Hepatic stellate cell (primary cell): Measurements from ENCODE around the gene GRK5.

Source experiments
- DNase-seq: peaks from one replicate; pipeline ENCODE4 v3.0.0; 2011; ENCODE audit warnings: low spot score

Gene GRK5

DNA sequence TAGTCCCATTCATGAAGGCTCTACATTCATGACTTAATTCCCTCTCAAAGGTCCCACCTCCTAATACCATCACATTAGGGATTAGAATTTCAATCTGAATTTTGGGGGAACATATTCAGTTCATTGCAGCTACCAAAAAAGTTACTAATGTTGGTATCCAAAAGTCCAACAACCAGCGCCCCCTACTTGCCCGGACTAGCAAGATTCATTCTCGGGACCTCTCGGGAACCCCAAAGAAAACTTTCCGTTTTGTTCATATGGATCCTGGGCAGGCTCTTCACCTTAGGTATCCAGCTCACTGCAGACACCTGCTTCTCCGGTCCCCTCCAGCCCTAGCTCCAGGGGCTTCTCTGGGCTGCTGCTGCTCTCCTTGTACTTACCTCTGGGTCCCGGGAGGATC lies 8.9 kb upstream of the GRK5 start:
- DNase-seq = no peak

DNA sequence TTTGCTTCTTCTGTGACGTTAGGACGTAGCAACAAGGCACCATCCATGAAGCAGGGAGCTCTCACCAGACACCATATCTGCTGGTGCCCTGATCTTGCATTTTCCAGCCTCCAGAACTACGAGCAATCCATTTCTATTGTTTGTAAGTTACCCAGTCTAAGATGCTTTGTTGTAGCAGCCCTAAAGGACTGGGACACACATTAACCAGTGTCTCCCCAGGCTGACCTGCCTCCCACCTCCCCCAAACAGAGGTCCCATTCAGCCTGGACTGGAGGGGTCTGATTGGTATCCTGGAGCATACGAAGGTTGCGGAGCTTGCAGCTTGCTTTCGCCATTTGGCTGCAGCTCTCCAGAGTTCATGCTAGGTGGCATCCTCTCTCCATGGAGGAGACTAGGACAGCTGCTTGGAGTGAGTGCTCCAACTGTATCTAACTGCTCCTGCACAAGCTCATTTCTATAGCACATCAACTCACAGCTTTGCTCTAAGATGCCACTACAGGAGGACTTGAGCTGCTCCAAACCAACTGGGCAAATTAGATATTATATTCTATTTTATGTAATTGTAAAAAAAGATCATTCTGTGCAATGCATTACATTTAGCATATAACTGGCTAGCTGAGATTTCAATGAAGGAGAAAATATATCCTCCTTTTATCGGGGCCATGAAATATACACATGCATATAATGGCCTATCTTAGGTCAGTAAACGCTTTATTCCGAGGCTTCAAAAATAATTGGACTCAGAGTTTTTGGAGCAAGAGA lies 8.0 kb upstream of the GRK5 start:
- peak; percentile 66 for DNase-seq

DNA sequence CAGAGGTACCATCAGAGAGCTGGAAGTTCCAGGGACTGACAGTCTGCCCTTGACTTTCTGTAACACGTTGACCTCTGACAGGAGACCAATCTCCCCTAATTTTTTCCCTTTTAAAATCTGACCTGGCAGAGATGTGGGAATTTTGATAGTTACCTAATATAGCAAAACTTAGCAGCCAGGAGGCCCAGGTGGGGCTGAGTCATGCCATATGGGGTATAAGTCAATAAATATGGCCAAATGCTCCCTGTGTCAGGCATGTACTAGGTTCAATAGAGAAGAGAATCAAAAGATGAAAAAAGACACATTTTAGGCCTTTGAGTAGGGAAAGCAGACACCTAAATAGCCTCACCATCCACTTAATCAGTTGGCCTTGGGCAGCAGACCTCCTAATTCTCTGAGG lies 6.1 kb upstream of the GRK5 start:
- DNase-seq = no peak

DNA sequence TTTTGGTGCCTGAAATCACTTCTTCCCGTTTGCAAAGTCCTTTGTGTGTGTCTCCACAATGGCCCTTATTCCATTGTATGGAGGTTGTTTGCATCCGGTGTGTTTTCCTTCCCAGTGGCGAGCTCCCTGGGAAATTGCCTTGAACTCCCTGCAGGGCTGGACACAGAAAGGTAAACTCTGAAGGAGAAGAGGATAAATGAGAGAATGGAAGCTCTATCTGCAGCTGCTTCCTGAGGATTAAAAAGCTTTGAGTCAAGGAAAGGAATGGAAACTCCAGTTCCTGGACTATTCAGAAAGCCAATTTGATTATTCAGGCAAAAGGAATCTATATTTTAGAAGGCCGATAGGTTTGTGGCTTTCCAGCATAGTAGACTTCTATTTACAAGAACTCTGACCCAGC lies 4.4 kb upstream of the GRK5 start:
- peak; percentile 45 for DNase-seq

DNA sequence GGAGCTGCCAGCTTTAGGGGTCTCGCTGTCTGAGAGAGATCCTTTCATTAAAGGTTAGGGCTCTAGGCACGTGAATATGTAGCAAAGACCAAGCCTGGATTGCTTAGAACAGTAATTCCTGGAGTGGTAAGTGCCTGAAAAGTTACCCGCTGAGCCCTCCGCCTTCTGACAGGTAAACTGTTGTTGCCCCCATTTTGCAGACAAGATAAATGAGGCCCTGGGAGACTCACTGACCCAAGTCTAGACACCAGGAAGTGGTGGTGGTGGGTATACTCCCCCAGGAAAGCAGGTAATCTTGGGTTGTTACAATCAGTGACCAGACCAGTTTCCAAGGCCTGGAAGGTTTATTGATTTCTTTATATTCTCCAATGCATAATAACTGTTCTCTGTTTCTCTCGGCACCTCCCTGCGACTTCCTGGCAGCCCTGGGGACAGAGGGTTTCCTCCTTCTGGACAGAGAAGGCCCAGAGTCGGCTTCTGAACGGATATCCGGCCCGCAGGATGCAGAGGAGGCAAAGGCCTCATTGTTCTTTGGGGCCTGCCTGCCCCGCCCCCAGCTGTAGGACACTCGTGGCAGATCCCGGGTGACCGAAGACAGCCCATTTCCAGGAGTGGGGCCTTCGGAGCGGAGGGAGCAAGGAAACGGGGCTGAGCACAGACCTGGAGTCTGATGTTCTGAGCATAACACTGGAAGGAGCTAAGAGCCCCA lies 1.3 kb upstream of the GRK5 start:
- DNase-seq = peak; percentile 29

DNA sequence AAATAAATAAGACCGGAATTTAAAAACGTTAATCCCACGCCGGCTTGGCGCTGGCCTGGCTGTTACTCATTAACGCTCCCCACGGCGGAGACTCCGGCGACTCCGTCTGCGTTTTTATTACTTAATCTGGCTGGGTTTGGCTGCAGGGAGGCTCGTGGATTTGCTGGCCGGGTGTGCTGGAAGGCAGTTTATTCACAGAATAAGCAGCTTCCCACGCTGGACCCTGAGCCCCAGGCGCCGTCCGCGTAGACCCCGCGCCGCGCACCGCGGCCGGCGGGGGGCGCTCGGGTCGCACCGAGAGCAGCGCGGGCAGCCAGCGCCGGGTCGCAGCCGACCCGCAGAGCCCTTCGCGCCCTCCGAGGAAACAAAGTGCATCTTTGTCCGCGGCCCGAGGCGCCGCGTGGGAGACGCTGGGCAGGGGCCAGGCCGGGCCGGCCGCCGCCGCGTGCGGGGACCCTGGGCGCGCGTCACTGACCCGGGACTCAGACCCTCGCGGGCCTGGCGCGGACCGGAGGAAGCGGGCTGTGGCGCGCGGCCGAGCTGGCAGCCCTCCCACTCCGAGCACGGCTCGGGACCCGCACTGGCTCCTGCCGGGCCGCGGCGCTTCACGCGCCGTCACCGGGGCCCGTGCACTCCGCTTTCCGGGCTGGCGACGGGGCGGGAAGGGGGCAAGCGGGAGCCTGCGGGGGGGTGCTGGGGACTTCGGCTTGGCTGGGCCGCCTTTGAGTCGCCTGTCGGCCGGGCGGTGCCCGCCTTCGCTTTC lies 587 bp upstream of the GRK5 start:
- DNase-seq = peak; percentile 77

DNA sequence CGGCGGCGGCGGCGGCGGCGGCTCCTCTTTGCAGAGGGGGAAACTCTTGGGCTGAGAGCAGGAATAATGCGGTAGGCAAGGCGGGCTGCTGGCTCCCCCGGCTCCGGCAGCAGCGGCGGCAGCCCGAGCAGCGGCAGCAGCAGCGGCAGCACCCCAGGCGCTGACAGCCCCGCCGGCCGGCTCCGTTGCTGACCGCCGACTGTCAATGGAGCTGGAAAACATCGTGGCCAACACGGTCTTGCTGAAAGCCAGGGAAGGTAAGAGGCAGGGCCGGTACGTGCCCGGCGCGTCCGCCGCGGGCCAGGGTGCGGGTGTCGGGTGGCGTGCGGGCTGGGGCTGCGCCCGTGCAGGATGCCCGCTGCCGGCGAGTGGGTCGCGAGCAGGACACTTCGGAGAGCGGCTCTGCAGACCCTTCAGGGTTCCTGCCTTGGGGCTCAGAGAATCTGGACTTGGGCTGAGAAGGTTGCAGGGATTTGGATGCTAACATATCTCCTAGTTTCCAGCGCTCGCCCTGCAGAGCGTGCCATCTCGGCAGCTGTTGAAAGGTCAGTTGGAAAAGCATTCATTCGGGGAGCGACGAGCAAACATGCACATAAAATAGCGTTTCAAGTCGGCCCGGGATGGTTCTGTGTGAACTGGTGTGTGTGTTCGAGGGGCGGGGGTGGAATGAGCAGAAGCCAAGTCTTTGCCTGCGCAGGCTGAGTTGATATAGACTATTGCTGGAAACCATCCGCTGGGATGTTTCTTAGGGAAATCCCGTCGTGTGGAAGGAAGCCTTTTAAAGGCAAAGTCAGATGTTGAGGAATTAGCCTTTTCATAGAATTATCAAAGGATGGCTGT lies 562 bp downstream of the GRK5 start:
- DNase-seq = peak; percentile 42

DNA sequence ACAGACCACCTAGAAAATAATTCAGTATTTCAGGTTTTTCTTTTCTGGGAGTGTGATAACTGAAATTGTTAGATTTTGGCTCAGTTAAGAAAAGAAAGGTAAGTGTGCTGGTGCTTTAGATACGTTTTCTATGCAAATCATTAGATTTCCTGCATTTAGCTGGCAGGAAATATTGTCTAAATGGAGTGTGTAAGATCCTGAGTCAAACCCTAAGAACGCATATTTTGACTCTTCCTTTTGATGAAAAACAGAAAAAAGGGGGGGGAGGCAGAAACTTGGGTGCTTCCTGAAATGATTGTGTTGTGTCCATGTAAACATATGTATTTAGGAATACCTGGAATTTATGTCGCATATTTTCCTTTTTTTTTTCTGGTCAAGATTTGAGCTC lies 1.2 kb downstream of the GRK5 start:
- DNase-seq = peak; percentile 33

DNA sequence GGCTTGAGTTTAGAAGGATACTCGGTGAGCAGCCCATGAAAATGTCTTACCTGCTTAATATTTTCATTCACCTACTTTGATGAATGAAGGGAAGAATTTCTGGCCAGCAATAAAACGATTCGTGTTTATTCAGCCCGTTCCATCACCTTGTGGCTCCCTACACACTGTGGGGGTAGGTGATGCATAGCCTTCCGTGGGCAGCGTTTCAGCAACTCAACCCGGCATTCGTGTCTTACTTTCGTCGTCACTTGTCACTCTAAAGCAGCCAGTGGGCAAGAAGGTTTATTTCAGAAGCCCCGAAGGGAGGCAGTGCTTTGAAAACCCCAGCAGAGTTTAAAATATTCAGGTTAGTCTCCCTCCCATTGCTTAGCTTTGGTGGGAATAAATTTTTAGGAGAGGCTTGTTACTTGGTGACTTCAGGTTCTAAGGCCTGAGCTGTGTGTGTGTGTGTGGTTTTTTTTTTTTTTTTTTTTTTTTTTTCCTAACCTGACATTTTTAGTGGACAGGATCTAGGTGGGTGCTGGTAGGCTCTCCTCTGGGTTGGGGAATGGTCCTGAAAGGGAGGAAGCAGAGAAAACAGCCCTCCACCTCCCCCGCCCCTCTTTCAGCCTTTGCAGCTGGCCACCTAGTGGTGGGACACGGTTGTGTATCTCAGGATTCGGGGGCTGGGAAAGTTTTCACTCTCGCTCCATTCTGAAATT lies 1.8 kb downstream of the GRK5 start:
- DNase-seq = peak; percentile 65

DNA sequence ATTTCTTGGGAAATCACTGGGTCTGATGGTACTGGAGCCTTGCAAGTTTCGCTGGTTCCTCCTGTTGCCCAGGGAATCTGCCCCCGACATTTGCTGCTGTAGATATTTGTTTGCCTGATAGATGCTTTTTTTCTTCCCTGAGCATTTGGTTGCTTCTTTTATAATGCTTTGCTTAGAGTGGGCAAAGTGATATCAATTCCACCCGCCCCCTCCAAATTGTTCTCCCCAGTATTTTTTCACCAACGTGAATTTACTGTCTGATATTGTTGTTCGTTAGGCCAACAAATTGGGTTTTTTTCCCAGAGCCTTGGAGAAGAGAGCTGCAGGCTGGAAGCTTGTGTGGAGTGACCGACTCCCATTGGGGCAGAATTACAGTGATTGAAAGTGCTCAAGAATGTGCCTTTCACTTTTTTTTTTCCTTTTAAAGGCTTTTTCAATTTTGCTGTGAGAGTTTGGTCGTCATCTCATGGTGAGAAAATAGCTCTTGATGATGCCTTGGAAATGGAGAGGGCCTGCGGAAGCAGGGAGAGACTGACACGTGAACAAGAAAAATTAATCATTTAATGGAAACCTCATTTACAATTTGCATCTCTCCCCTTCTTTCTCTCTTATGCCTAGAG lies 2.5 kb downstream of the GRK5 start:
- no peak for DNase-seq

DNA sequence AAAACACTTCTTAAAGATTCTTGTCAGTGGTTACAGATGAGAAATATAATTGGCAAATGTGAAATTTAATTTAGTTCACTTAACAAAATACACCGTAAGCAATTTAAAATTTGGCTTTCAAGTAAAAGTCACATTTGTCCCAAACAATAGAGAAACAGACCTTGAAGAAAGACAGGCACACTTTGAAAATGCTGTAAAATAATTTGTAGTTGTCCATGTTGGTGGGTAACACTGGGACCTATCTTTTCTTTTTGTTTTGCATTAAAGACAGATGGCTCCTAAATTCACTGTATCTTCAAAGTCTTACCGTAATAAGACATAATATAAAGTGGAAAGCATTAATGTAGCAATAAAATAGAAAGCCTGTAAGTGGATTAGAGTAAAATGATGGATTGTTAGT lies 3.3 kb downstream of the GRK5 start:
- DNase-seq = no peak

DNA sequence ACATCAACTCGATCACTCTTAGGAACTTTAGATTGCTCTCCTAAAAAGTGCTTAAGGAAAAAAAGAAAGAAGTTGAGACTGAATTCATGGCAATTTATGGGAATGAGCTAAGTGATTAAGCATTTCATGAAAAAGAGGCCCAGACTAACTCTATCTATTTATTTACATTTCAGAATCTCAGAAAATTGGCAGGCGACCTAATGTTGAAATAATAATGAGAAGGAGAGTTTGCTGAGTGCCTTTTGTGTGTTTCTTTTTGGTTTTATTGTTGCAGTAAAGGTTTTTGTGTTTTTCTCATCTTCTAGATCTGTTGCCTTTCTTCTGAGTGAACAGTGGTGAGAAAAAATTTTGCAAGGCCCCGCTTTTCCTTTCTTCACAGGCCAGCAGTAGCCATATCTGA lies 3.8 kb downstream of the GRK5 start:
- DNase-seq = peak; percentile 52

DNA sequence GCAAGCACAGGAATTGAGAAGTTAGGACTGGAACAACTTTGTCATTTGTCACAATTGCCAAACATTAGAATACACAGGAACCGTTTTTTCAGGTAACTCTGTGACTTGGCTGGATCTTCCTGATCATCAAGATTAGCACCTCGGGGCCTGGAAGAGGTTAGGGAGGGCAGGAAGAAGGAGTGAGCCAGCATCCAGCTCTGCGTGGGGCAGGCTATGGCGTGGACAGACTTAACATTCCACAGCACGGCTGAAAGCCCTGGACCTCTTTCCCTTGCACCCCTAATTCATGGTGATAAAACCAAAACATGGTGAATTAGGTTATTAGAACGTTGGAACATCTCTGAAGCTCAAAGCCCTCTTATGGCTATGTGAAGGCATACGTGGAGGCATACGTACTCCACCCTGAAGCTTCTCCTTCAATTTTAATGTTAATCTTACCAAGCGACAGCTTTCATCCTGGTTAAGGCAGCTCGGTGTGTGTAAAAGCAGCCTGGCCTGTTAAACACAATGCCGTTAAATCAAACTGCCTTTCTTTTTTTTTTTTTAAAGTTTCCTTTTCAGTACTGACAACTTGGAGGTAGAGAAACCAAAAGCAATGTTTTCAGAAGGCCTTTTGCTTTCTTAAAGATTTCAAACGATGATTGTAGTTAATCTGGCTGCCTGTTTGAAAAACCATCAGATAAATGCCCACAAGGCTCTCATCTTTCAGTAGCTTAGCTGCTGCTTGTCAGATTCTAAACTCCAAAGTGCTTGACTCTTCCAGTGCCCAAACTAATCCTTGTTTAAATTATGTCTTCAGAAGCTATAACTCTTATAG lies 4.5 kb downstream of the GRK5 start:
- DNase-seq = no peak

DNA sequence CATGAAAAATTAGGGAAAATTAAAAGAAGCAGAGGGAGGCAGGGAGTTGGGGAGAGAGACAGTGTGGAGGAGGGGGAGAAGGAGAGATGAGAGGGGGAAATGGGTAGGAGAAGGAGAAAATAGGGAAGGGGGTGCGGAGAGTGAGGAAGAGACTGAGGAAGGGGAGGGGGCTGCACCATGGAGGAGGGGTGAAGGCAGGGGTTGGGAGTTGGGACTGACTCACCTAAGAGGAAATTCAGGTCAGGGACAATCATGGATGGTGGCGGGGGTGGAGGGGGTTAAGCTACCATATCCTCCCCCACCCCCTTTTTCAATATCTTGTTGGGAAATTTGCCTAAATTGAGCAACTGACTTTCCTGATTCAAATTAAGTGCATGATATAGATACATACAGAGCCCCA lies 8.0 kb downstream of the GRK5 start:
- no peak for DNase-seq

DNA sequence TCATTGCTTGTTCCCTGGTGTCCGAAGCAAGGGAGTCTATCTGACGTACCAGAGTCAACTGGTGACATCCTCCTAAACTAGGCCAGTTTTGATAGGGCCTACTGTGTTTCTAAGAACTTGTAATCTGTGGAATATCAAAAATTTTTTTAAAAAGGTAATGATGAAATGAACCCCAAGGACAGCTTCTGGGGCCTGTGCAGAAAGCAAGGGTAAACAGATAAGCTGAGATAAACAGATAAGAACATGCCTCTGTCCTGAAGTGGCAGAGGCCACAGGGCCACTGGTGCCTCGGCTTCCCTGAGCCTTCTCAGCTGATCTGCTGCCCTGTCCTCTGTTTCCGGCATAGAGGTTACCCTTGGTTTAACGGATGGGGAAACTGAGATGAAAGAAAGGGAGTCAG lies 8.8 kb downstream of the GRK5 start:
- no peak for DNase-seq

DNA sequence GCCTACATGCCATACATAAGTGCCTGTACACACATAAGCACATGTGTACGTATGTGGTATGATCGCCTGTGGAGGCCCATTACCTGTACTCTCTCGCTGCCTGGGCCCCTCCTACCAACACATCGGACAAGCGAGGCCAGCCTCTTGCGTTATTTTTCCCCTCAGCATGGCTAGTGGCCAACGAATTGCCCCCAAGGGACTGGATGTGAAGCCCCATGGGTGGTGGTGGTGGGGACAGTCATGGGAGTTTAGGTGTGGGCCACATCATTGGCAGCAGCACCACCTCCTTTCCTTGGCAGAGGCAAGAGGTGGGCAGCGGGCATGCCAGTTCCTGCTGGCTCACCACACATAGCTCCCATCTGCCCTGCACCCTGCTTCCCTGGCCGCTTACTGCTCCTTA lies 10.0 kb downstream of the GRK5 start:
- no peak for DNase-seq

DNA sequence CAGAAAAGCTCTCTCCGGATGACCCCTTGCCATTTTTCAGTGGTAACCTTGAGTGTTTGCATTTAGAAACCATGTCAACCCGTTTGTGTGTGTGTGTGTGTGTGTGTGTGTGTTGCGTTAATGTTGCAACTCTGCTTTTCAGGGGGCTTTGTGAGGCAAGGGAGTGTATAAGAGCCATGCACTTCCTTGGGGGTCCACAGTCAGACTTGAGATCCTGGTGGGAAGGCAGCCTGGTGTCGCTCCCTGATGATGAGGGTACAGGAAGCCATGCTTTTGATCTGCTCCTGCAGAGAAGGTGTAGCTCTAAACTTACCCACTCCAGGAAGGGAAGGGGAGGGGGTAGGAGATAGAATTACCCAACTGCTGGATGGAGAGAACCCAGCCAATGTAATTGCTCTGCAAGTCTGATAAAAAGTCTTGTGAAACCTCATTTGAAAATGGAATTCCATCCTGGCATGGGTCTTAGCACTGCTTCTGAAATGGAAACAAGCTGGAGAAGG lies 10.7 kb downstream of the GRK5 start:
- DNase-seq = no peak

DNA sequence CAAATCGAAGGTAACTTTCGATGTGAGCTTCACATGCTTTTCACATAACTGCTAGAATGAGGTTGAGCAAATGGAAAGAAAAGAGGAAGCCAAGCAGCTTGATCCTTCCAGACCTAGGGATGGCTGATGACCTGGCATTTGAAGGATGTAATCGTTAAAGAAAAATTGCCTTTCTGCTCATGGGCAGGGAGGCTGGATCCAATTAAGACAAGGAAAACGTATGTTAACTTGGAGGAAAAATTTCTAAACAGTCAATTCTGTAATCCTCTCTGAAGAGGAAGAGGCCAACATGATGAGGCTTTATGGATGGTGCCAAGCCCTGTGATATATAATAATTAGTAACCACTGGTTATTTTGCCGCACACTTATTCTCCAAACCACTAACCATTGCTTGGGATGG lies 12.5 kb downstream of the GRK5 start:
- no peak for DNase-seq

DNA sequence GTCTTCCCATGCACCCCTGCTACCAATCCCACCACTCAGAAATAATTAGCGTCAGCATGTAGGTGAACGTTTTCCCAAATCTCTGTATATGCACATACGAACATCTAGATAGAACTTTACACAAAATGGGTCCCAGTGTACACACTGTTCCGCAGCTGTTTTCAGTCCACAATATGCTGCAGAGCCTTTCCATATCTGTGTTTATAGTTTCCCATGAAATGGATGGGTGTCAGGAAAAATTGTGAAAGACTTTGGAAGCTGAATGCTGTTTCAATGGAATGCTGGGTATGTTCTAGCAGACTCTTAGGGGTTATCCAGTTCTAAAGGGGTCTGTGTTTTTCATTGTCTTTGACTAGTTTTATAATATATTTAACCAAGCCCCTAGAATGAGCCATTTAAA lies 13.8 kb downstream of the GRK5 start:
- DNase-seq = no peak

DNA sequence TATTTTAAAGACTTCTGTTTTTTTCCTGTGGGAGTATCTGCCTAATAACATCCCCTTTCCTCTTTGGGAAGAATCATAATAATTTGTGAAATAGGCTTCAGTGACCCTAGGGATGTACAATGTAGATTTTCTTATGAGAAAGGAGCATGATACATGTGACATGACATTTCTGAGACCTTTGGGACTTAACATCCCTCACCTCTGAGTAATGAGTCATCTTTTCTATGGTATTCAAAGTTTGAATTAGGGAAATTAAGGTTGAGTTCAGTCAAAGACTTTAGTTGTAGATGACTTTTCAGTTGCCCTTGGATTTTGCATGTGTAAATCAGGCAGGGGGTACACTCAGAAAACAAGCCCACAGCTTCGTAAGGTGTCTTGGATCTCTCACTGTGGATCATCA lies 14.3 kb downstream of the GRK5 start:
- DNase-seq = no peak
